Endodermal cell (in vitro differentiated cells): ENCODE results near the gene ZNF888. TPM values are rescaled to one million over a fixed set of nuclear protein-coding genes. Genes with fewer than 3 reads are reported as not detected.
A peak's percentile ranks its signal among the peaks of the same experiment; 100 is the strongest.

Source experiments
- DNase-seq: peaks from one replicate; pipeline ENCODE4 v3.0.0-alpha.2; 2017
- H3K27ac ChIP-seq: 2 replicates; pipeline ENCODE4 v1.5.1; 2013; ENCODE audit warnings: mild to moderate bottlenecking, low read depth, low read length, moderate library complexity
- H3K27me3 ChIP-seq: 2 replicates; pipeline ENCODE4 v1.6.1; 2013; ENCODE audit warnings: mild to moderate bottlenecking, low read length, moderate library complexity; ENCODE audit not compliant: insufficient read depth, control insufficient read depth, poor library complexity, severe bottlenecking
- H3K36me3 ChIP-seq: 2 replicates; pipeline ENCODE4 v1.7.0; 2013; ENCODE audit warnings: mild to moderate bottlenecking, low read length, moderate library complexity; ENCODE audit not compliant: control insufficient read depth, insufficient read depth
- H3K4me1 ChIP-seq: one replicate; pipeline ENCODE4 v1.7.0; 2013; ENCODE audit warnings: low read length; ENCODE audit not compliant: control insufficient read depth, insufficient read depth
- H3K4me3 ChIP-seq: 2 replicates; pipeline ENCODE4 v1.5.1; 2013; ENCODE audit warnings: mild to moderate bottlenecking, low read length, moderate library complexity
- H3K9ac ChIP-seq: 2 replicates; pipeline ENCODE4 v1.6.1; 2013; ENCODE audit warnings: mild to moderate bottlenecking, low read length, moderate library complexity; ENCODE audit not compliant: poor library complexity, severe bottlenecking; ENCODE audit errors: extremely low read depth
- H3K9me3 ChIP-seq: 2 replicates; pipeline ENCODE4 v1.6.1; 2013; ENCODE audit warnings: mild to moderate bottlenecking, low read length, moderate library complexity; ENCODE audit not compliant: control insufficient read depth
- H3K27ac Mint-ChIP-seq: 2 replicates; pipeline ENCODE4 v1.8.0; 2020; ENCODE audit warnings: mixed read lengths
- H3K27me3 Mint-ChIP-seq: 2 replicates; pipeline ENCODE4 v1.8.0; 2021; ENCODE audit warnings: mild to moderate bottlenecking, mixed read lengths; ENCODE audit not compliant: insufficient read depth
- H3K36me3 Mint-ChIP-seq: 2 replicates; pipeline ENCODE4 v1.8.0; 2020; ENCODE audit warnings: low read depth, mixed read lengths
- H3K4me1 Mint-ChIP-seq: 2 replicates; pipeline ENCODE4 v1.8.0; 2020; ENCODE audit warnings: mixed read lengths
- H3K4me3 Mint-ChIP-seq: 2 replicates; pipeline ENCODE4 v1.8.0; 2020; ENCODE audit warnings: mild to moderate bottlenecking, moderate library complexity, mixed read lengths
- H3K9me3 Mint-ChIP-seq: 2 replicates; pipeline ENCODE4 v1.8.0; 2020; ENCODE audit warnings: mild to moderate bottlenecking, mixed read lengths
- WGBS, 2 experiments: methylation state at CpG; one replicate each; pipeline versions ENCODE4 v1.1.5 to v1.1.7; 2013; ENCODE audit warnings: missing lambda C conversion rate in 2 of 2, mixed read lengths in 1 of 2; ENCODE audit not compliant: insufficient coverage in 1 of 2, insufficient read length in 1 of 2; 5-methylcytosine and 5-hydroxymethylcytosine counted together
- total RNA-seq, 2 donors: library from RNA; stranded (reverse); fragmentation: NEBNext Ultra II Directional in 1 of 2; extraction: Animal tissue kit (Norgen Biotek cat#: 25700) in 1 of 2; gene quantifications; 2 replicates in 1 of 2; 3 replicates in 1 of 2; pipeline ENCODE4 v1.2.1, GENCODE V29; 2021
- TF ChIP-seq, protein P1 (sequence below): fragments of 200-600 bp; sonication (generic); conservative IDR thresholded peaks from 2 replicates; pipeline ENCODE4 v1.5.0; 2021; ENCODE audit warnings: antibody characterized with exemption, mild to moderate bottlenecking

The ZNF888 gene
- total RNA-seq, 2 donors from 2014 or later = 13.4 to 19.6 TPM

DNA sequence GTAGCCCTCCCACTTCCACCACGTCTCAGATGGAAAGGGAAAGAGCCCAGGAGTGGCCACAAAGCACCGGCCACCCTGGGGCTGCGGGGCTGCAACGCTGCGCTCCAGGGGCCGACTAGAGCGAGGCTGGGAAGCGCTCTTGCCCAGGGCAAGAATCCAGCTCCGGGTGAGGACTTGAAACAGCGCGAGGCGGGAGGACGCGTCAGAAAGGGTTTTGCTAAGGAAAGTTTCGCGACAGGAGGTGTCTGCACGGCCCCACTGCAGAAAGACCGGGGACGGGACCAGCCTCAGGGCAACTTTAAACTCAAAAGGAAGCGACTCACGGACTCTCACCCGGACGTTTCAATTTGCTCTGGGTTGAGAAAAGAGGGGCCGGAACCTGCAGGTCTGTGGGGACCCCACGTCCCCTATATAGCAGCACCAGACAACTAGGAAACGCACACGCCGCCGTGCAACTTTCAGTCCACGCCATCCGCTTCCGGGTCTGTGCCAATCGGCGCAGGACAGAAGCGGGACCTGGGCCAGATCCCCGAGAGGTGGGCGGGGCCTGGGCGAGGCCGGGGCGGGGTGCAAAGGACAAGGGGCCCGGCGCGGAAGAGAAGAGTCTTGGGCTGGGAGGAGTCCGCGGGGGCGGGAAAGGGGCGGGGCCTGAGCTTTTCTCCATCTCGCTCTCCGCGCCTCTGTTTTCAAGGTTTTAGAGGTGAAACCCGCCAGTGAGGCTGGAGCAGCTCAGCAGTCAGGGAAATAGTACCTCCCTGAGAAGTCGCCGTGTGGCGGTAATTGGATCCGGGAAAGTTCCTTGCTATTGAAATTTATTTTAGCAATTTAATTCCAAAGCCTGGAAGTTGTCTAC lies 39.4 kb upstream of the ZNF888 start, which contains the start of gene ZNF816:
Gene ZNF816, minus strand, starts transcription at position 488 of the 853 bp plus-strand sequence. CDS start 6,792 bp downstream, outside the sequence.
- H3K4me3 Mint-ChIP-seq = peak within 1 kb of the TSS; percentile 87
- Histone ChIP-seq H3K9ac (peak within 1 kb of the TSS; percentile 88), H3K27me3 (no peaks in the 10 kb centered on the region), H3K27ac (peak within 1 kb of the TSS; percentile 19), H3K9me3 (peaks cover 56% of the 10 kb centered on the region), H3K4me3 (peak within 1 kb of the TSS; percentile 88), H3K36me3 (peaks cover 37% of the 10 kb centered on the region), H3K4me1 (no peaks in the 10 kb centered on the region)
- peak; percentile 100 for DNase-seq
- H3K36me3 Mint-ChIP-seq = peaks cover 51% of the 10 kb centered on the region
- TF ChIP-seq, protein P1, sequence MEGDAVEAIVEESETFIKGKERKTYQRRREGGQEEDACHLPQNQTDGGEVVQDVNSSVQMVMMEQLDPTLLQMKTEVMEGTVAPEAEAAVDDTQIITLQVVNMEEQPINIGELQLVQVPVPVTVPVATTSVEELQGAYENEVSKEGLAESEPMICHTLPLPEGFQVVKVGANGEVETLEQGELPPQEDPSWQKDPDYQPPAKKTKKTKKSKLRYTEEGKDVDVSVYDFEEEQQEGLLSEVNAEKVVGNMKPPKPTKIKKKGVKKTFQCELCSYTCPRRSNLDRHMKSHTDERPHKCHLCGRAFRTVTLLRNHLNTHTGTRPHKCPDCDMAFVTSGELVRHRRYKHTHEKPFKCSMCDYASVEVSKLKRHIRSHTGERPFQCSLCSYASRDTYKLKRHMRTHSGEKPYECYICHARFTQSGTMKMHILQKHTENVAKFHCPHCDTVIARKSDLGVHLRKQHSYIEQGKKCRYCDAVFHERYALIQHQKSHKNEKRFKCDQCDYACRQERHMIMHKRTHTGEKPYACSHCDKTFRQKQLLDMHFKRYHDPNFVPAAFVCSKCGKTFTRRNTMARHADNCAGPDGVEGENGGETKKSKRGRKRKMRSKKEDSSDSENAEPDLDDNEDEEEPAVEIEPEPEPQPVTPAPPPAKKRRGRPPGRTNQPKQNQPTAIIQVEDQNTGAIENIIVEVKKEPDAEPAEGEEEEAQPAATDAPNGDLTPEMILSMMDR = no peak
- H3K27me3 Mint-ChIP-seq = no peaks in the 10 kb centered on the region
- WGBS, 2 experiments = 0 to 1% methylated on average over 36 to 55 of the region's 55 CpGs
- H3K9me3 Mint-ChIP-seq = peaks cover 50% of the 10 kb centered on the region
- H3K4me1 Mint-ChIP-seq = peaks cover 23% of the 10 kb centered on the region
- peak within 1 kb of the TSS; percentile 93 for H3K27ac Mint-ChIP-seq

DNA sequence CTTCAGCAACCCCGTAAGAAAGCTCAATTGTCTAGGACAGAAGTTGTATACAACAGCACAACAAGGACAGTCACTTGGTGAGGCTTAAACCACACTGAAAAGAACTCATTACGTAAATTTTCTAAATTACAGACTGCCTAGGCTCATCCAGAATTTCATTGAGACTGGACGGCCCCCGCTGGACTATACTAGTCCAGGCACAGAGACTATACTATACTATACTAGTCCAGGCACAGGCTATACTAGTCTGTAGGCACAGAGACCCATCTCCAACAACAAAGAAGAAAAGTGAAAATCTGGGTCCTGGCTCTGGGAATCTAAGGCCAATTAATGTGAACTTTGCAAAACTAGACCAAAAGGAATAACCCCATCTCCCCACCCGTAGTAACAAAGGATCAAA lies 38.8 kb upstream of the ZNF888 start:
- H3K9ac ChIP-seq = peak overlapping the region; percentile 88
- peak overlapping the region; percentile 19 for H3K27ac ChIP-seq
- Mint-ChIP-seq H3K27ac (peak overlapping the region; percentile 93), H3K4me1 (peaks cover 23% of the 10 kb centered on the region), H3K36me3 (peaks cover 51% of the 10 kb centered on the region), H3K4me3 (peak overlapping the region; percentile 87), H3K27me3 (no peaks in the 10 kb centered on the region), H3K9me3 (peaks cover 50% of the 10 kb centered on the region)
- no peaks in the 10 kb centered on the region for H3K4me1 ChIP-seq
- peak overlapping the region; percentile 88 for H3K4me3 ChIP-seq
- H3K36me3 ChIP-seq = peaks cover 41% of the 10 kb centered on the region
- TF ChIP-seq, protein P1 = no peak
- 31 to 90% methylated on average over 2 to 5 of the region's 5 CpGs for WGBS, 2 experiments
- no peak for DNase-seq
- peaks cover 56% of the 10 kb centered on the region for H3K9me3 ChIP-seq
- no peaks in the 10 kb centered on the region for H3K27me3 ChIP-seq

DNA sequence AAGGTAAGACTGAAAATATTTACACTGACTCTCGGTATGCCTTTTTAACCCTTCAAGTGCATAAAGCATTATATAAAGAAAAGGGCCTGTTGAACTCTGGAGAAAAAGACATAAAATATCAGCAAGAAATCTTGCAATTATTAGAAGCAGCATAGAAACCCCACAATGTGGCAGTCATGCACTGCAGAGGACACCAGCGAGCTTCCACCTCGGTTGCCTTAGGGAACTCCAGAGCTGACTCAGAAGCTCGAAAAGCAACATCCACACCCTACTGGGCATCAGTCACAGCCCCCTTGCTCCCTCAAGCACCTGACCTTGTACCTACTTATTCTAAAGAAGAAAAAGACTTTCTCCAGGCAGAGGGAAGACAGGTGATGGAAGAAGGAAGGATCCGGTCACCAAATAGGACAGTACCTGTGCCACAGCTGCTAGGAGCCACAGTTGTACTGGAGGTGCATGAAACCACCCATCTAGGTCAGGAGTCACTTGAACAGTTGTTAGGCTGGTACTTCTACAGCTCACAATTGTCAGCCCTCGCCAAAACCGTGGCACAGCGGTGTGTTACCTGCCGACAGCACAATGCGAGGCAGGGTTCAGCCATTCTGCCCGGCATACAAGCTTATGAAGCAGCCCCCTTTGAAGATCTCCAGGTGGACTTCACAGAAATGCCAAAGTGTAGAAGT lies 36.5 kb upstream of the ZNF888 start:
- 96 to 100% methylated on average over 5 to 11 of the region's 11 CpGs for WGBS, 2 experiments
- H3K27ac Mint-ChIP-seq = no peak overlapping the region
- peaks cover 74% of the 10 kb centered on the region for H3K9me3 ChIP-seq
- no peaks in the 10 kb centered on the region for H3K27me3 ChIP-seq
- peaks cover 63% of the 10 kb centered on the region for H3K9me3 Mint-ChIP-seq
- peaks cover 23% of the 10 kb centered on the region for H3K4me1 Mint-ChIP-seq
- H3K27me3 Mint-ChIP-seq = no peaks in the 10 kb centered on the region
- H3K36me3 Mint-ChIP-seq = peaks cover 65% of the 10 kb centered on the region
- TF ChIP-seq, protein P1 = no peak
- H3K4me3 Mint-ChIP-seq = no peak overlapping the region
- peak; percentile 22 for DNase-seq
- no peak overlapping the region for H3K9ac ChIP-seq
- H3K27ac ChIP-seq = no peak overlapping the region
- H3K36me3 ChIP-seq = peaks cover 63% of the 10 kb centered on the region
- no peaks in the 10 kb centered on the region for H3K4me1 ChIP-seq
- H3K4me3 ChIP-seq = peak overlapping the region; percentile 88
